Heart left ventricle (tissue), 13 donors: Measurements from ENCODE around the gene DDOST.

Experiments used
- CTCF ChIP-seq, 12 donors: fragments of 200-600 bp; sonication (generic) in 4 of 12; IDR thresholded peaks; one replicate each; pipeline versions ENCODE4 v1.5.0 to v1.8.0; 2018 to 2022; ENCODE audit warnings: antibody characterized with exemption in 12 of 12, mild to moderate bottlenecking in 5 of 12
- POLR2A ChIP-seq, 2 donors: fragments of 450-650 bp; IDR thresholded peaks; one replicate each; pipeline ENCODE4 v1.6.1; 2017; ENCODE audit warnings: antibody characterized with exemption in 2 of 2, mild to moderate bottlenecking in 2 of 2, moderate library complexity in 2 of 2
- donor health status: ischemic (EF 13 %, LVEDD 7.1; RV severe dilation, severe dysfunction).
- donor health status: DM: no; HTN: yes; CAD: no.
- donor health status: DM: no; HTN: no; CAD: no.
- donor health status: ischemic (EF 25% LVEDD 6.9; RV normal size, moderate dysfunction).
- donor health status: ischemic (EF 25% LVEDD 5.7; RV mildly dilated, moderate dysfunction).
- donor health status: ischemic (EF 35%, LVEDD 5.7; RV mildly dilated, moderate dysfunction).
- donor health status: nonischemic (EF 11% LVEDD 7.7; RV severe dilation, severe dysfunction).
- donor health status: DM: yes; HTN: yes; CAD: no.
- donor health status: PGD.
- donor health status: ischemic (EF 29% LVEDD 5.4; RV normal size, mild dysfunction).
- donor health status: nonischemic (EF 23%, LVEDD 6.1; RV moderate dilation, normal function).

GRCh38 chr1:20652300-20652699 is 8.9 kb downstream of the DDOST start:
- TF ChIP-seq CTCF (IDR thresholded peaks at IDR 0.05) (no peak), POLR2A (IDR thresholded peaks at IDR 0.05) (no peak)
